OCI-LY7 (cell line): ENCODE measurements around the gene MDC1. TPM values are rescaled to one million over a fixed set of nuclear protein-coding genes. Genes with fewer than 3 reads are reported as not detected.

Source experiments
- BruUV-seq: library from RNA; stranded (reverse); fragments of 400-500 nt; replicated peaks from 2 replicates; lab custom pipeline; 2021; lab: Mats Ljungman, UMichigan
- CTCF ChIA-PET: fragments of 300-600 bp; sonication (Branson Sonifier 250); formaldehyde crosslinking; loops from one replicate; lab custom pipeline; 2022; ENCODE audit warnings: antibody characterized with exemption; ENCODE audit not compliant: unreplicated experiment; lab: Charles Lee
- POLR2A ChIA-PET: fragments of 300-600 bp; sonication (Branson Sonifier 250); formaldehyde crosslinking; loops from one replicate; lab custom pipeline; 2022; ENCODE audit warnings: antibody characterized with exemption; lab: Charles Lee
- DNase-seq: peaks from one replicate; pipeline ENCODE4 v3.0.0-alpha.2; 2015; ENCODE audit warnings: low spot score
- H2AFZ ChIP-seq: fragments of 200-600 bp; sonication (generic), shearing (Covaris generic); 2 replicates; pipeline ENCODE4 v1.6.1; 2014; ENCODE audit warnings: mild to moderate bottlenecking, antibody characterized with exemption, low read length, moderate library complexity
- H3K27ac ChIP-seq: fragments of 200-600 bp; sonication (generic); 2 replicates; pipeline ENCODE4 v1.5.1; 2014; ENCODE audit warnings: mixed run types, low read depth, mild to moderate bottlenecking, moderate library complexity, low read length, inconsistent platforms; ENCODE audit not compliant: poor library complexity, severe bottlenecking
- H3K36me3 ChIP-seq: fragments of 200-600 bp; sonication (generic); 2 replicates; pipeline ENCODE4 v1.6.1; 2014; ENCODE audit warnings: mild to moderate bottlenecking, antibody characterized with exemption, low read length, moderate library complexity, mixed read lengths; ENCODE audit not compliant: insufficient read depth
- H3K4me1 ChIP-seq: fragments of 200-600 bp; sonication (generic); 2 replicates; pipeline ENCODE4 v1.5.1; 2014; ENCODE audit warnings: mild to moderate bottlenecking, low read length; ENCODE audit not compliant: insufficient read depth, poor library complexity, severe bottlenecking
- H3K4me2 ChIP-seq: fragments of 200-600 bp; sonication (generic); 2 replicates; pipeline ENCODE4 v1.6.1; 2014; ENCODE audit warnings: mild to moderate bottlenecking, low read length
- H3K4me3 ChIP-seq: fragments of 200-600 bp; sonication (generic); 2 replicates; pipeline ENCODE4 v1.5.1; 2014; ENCODE audit warnings: mild to moderate bottlenecking, low read depth, low read length; ENCODE audit not compliant: poor library complexity, severe bottlenecking
- H3K79me2 ChIP-seq: fragments of 200-600 bp; sonication (generic); 2 replicates; pipeline ENCODE4 v1.6.1; 2016; ENCODE audit warnings: low read depth, mild to moderate bottlenecking, low read length, moderate library complexity, mixed read lengths; ENCODE audit not compliant: insufficient read depth
- H3K9me2 ChIP-seq: fragments of 200-600 bp; sonication (generic); 2 replicates; pipeline ENCODE4 v1.6.1; 2016; ENCODE audit warnings: mild to moderate bottlenecking, low read length, mixed read lengths; ENCODE audit not compliant: insufficient read depth
- H3K9me3 ChIP-seq: fragments of 200-600 bp; sonication (generic); 2 replicates; pipeline ENCODE4 v1.6.1; 2014; ENCODE audit warnings: mild to moderate bottlenecking, mixed run types, low read length, mixed read lengths
- H4K20me1 ChIP-seq: fragments of 200-600 bp; sonication (generic); 2 replicates; pipeline ENCODE4 v1.6.1; 2014; ENCODE audit warnings: mild to moderate bottlenecking, antibody characterized with exemption, low read length, moderate library complexity, mixed read lengths; ENCODE audit not compliant: insufficient read depth
- CTCF ChIP-seq: fragments of 200-600 bp; sonication (generic); conservative IDR thresholded peaks from 2 replicates; pipeline ENCODE4 v1.5.1; 2014; ENCODE audit warnings: mild to moderate bottlenecking, antibody characterized with exemption, low read length, moderate library complexity, mixed read lengths
- EZH2phosphoT487 ChIP-seq: fragments of 200-600 bp; sonication (generic); IDR thresholded peaks from 2 replicates; pipeline ENCODE4 v1.6.1; 2018; ENCODE audit warnings: low read depth, borderline replicate concordance, mild to moderate bottlenecking, mixed run types, antibody characterized with exemption, low read length, moderate library complexity, mixed read lengths
- intact Hi-C: fragments of 100-400 bp; cut with micrococcal nuclease; formaldehyde crosslinking; loops from one replicate; pipeline ENCODE4 v1.10.0; 2022; ENCODE audit not compliant: unreplicated experiment
- total RNA-seq, 2 experiments: library from RNA; depleted of rRNA in 1 of 2; stranded (reverse); fragments of >200 nt in 1 of 2; shearing (Covaris generic) in 1 of 2; gene quantifications; 2 replicates each; pipeline ENCODE4 v1.2.3, GENCODE V29; 2014 to 2022

Gene MDC1
- total RNA-seq, 2 experiments from 2014 or later, result 41.6 to 107 TPM

- no TSS peak for BruUV-seq
- Histone ChIP-seq H2AFZ (no peak overlapping the region), H3K27ac (no peak overlapping the region), H3K4me1 (peaks cover 10% of the 10 kb centered on the region), H3K4me3 (no peak overlapping the region), H3K36me3 (no peaks in the 10 kb centered on the region), H3K9me3 (no peaks in the 10 kb centered on the region), H4K20me1 (no peaks in the 10 kb centered on the region), H3K4me2 (no peak overlapping the region), H3K9me2 (no peaks in the 10 kb centered on the region), H3K79me2 (no peaks in the 10 kb centered on the region)
- TF ChIP-seq EZH2phosphoT487 (no peak), CTCF (no peak)
- ChIA-PET CTCF (no interaction called here), POLR2A (no interaction called here)
- DNase-seq, result no peak
- intact Hi-C loops, result no loop called here
These were observed 31.9 kb upstream of the MDC1 start for GRCh38 chr6:30748851-30749540.

- Histone ChIP-seq H2AFZ (no peak overlapping the region), H3K9me2 (no peaks in the 10 kb centered on the region), H3K4me1 (peaks cover 18% of the 10 kb centered on the region), H3K36me3 (no peaks in the 10 kb centered on the region), H3K4me2 (no peak overlapping the region), H3K9me3 (no peaks in the 10 kb centered on the region), H3K27ac (no peak overlapping the region), H3K4me3 (no peak overlapping the region), H4K20me1 (no peaks in the 10 kb centered on the region), H3K79me2 (no peaks in the 10 kb centered on the region)
- intact Hi-C loops, result no loop called here
- BruUV-seq, result no TSS peak
- ChIA-PET CTCF (no interaction called here), POLR2A (no interaction called here)
- DNase-seq, result no peak
- TF ChIP-seq CTCF, result no peak
- TF ChIP-seq EZH2phosphoT487, result no peak
These were observed 31.1 kb upstream of the MDC1 start for GRCh38 chr6:30747902-30748769.

- Histone ChIP-seq H3K4me1 (peaks cover 21% of the 10 kb centered on the region), H3K4me3 (no peak overlapping the region), H3K4me2 (no peak overlapping the region), H3K79me2 (no peaks in the 10 kb centered on the region; the same call in 1 of the 2 replicates), H4K20me1 (no peaks in the 10 kb centered on the region), H3K36me3 (no peaks in the 10 kb centered on the region), H3K9me2 (no peaks in the 10 kb centered on the region), H3K9me3 (no peaks in the 10 kb centered on the region), H3K27ac (no peak overlapping the region), H2AFZ (no peak overlapping the region)
- BruUV-seq, result no TSS peak
- CTCF ChIA-PET, result no interaction called here
- TF ChIP-seq EZH2phosphoT487, result no peak
- TF ChIP-seq CTCF, result no peak
- intact Hi-C loops, result no loop called here
- no peak for DNase-seq
- POLR2A ChIA-PET, result interaction anchor here (0.5 kb wide), 1 partner anchor 36 kb away, joined by 3 read pairs; no protein-coding TSS in a partner anchor
These were observed 30.2 kb upstream of the MDC1 start for GRCh38 chr6:30747300-30747687.
